Measurements from ENCODE around the gene UGT2B11. TPM values are rescaled to one million over a fixed set of nuclear protein-coding genes. Genes with fewer than 3 reads are reported as not detected.
"Not testable (repeated sequence)": the region's sequence is repeated elsewhere in the genome, so short reads cannot be mapped to it uniquely, and the experiment has no call there.

UGT2B11 gene
- total RNA-seq, 1 donor from 2014 or later, result not detected

GRCh38 chr4:69181519-69182169 is 32.9 kb downstream of the UGT2B11 start:
- not testable (repeated sequence) for H3K4me3 Mint-ChIP-seq (ENCODE audit: unreplicated experiment); H3K27me3 Mint-ChIP-seq (ENCODE audit: low read depth, unreplicated experiment); H2AFZ ChIP-seq (ENCODE audit: low read depth, low read length); H3K9me3 ChIP-seq (ENCODE audit: insufficient read depth, low read depth, low read length); H3K4me1 ChIP-seq (ENCODE audit: insufficient read depth, low read length); H3K36me3 ChIP-seq (ENCODE audit: insufficient read depth, low read length); DNase-seq (ENCODE audit: low read depth); FAIRE-seq; H3K9ac ChIP-seq (ENCODE audit: low read length); H4K20me1 ChIP-seq (ENCODE audit: insufficient read depth, low read length); H3K79me2 ChIP-seq (ENCODE audit: insufficient read depth, low read length); H3K4me3 ChIP-seq (ENCODE audit: insufficient read depth, low read depth, low read length); H3K27ac Mint-ChIP-seq (ENCODE audit: unreplicated experiment); H3K36me3 Mint-ChIP-seq (ENCODE audit: low read depth, unreplicated experiment); H3K4me2 ChIP-seq (ENCODE audit: low read length); H3K4me1 Mint-ChIP-seq (ENCODE audit: low read depth, unreplicated experiment); H3K9me3 Mint-ChIP-seq (ENCODE audit: unreplicated experiment); H3K27me3 ChIP-seq (ENCODE audit: insufficient read depth, low read length); H3K27ac ChIP-seq (ENCODE audit: low read depth, low read length)

GRCh38 chr4:69179817-69180216 is 34.7 kb downstream of the UGT2B11 start:
- not testable (repeated sequence) for H3K4me1 Mint-ChIP-seq (ENCODE audit: low read depth, unreplicated experiment); H3K4me1 ChIP-seq (ENCODE audit: insufficient read depth, low read length); H3K9me3 ChIP-seq (ENCODE audit: insufficient read depth, low read depth, low read length); FAIRE-seq; H3K27ac ChIP-seq (ENCODE audit: low read depth, low read length); H3K4me3 Mint-ChIP-seq (ENCODE audit: unreplicated experiment); DNase-seq (ENCODE audit: low read depth); H3K36me3 ChIP-seq (ENCODE audit: insufficient read depth, low read length); H3K4me3 ChIP-seq (ENCODE audit: insufficient read depth, low read depth, low read length); H3K27me3 Mint-ChIP-seq (ENCODE audit: low read depth, unreplicated experiment); H3K27ac Mint-ChIP-seq (ENCODE audit: unreplicated experiment); H3K27me3 ChIP-seq (ENCODE audit: insufficient read depth, low read length); H3K4me2 ChIP-seq (ENCODE audit: low read length); H3K9me3 Mint-ChIP-seq (ENCODE audit: unreplicated experiment); H2AFZ ChIP-seq (ENCODE audit: low read depth, low read length); H4K20me1 ChIP-seq (ENCODE audit: insufficient read depth, low read length); H3K79me2 ChIP-seq (ENCODE audit: insufficient read depth, low read length); H3K9ac ChIP-seq (ENCODE audit: low read length); H3K36me3 Mint-ChIP-seq (ENCODE audit: low read depth, unreplicated experiment)

GRCh38 chr4:69178751-69179205 is 35.8 kb downstream of the UGT2B11 start:
- H3K9me3 ChIP-seq (ENCODE audit: insufficient read depth, low read depth, low read length); H3K9ac ChIP-seq (ENCODE audit: low read length); H2AFZ ChIP-seq (ENCODE audit: low read depth, low read length); H3K4me3 Mint-ChIP-seq (ENCODE audit: unreplicated experiment); H3K36me3 Mint-ChIP-seq (ENCODE audit: low read depth, unreplicated experiment); H3K36me3 ChIP-seq (ENCODE audit: insufficient read depth, low read length); H3K4me1 ChIP-seq (ENCODE audit: insufficient read depth, low read length); FAIRE-seq; H3K27ac Mint-ChIP-seq (ENCODE audit: unreplicated experiment); H3K79me2 ChIP-seq (ENCODE audit: insufficient read depth, low read length); H3K9me3 Mint-ChIP-seq (ENCODE audit: unreplicated experiment); H3K4me2 ChIP-seq (ENCODE audit: low read length); H3K27ac ChIP-seq (ENCODE audit: low read depth, low read length); H4K20me1 ChIP-seq (ENCODE audit: insufficient read depth, low read length); H3K27me3 Mint-ChIP-seq (ENCODE audit: low read depth, unreplicated experiment); H3K27me3 ChIP-seq (ENCODE audit: insufficient read depth, low read length); H3K4me1 Mint-ChIP-seq (ENCODE audit: low read depth, unreplicated experiment); H3K4me3 ChIP-seq (ENCODE audit: insufficient read depth, low read depth, low read length); DNase-seq (ENCODE audit: low read depth): not testable (repeated sequence)

- not testable (repeated sequence) for H3K4me3 ChIP-seq (ENCODE audit: insufficient read depth, low read depth, low read length); FAIRE-seq; H3K27me3 ChIP-seq (ENCODE audit: insufficient read depth, low read length); H2AFZ ChIP-seq (ENCODE audit: low read depth, low read length); H3K4me2 ChIP-seq (ENCODE audit: low read length); H3K4me1 ChIP-seq (ENCODE audit: insufficient read depth, low read length); H3K79me2 ChIP-seq (ENCODE audit: insufficient read depth, low read length); H3K27ac Mint-ChIP-seq (ENCODE audit: unreplicated experiment); H3K4me1 Mint-ChIP-seq (ENCODE audit: low read depth, unreplicated experiment); H3K9me3 Mint-ChIP-seq (ENCODE audit: unreplicated experiment); H3K27me3 Mint-ChIP-seq (ENCODE audit: low read depth, unreplicated experiment); H3K27ac ChIP-seq (ENCODE audit: low read depth, low read length); H3K36me3 ChIP-seq (ENCODE audit: insufficient read depth, low read length); H3K36me3 Mint-ChIP-seq (ENCODE audit: low read depth, unreplicated experiment); H3K9me3 ChIP-seq (ENCODE audit: insufficient read depth, low read depth, low read length); H4K20me1 ChIP-seq (ENCODE audit: insufficient read depth, low read length); H3K9ac ChIP-seq (ENCODE audit: low read length); H3K4me3 Mint-ChIP-seq (ENCODE audit: unreplicated experiment)
- peak; percentile 61 for TF ChIP-seq CTCF (IDR thresholded peaks at IDR 0.05; ENCODE audit: insufficient read depth, low read depth, low read length)
- peak; percentile 6 for DNase-seq (ENCODE audit: low read depth)
These were observed 44.1 kb downstream of the UGT2B11 start for GRCh38 chr4:69170233-69171134.

GRCh38 chr4:69169171-69169570 is 45.4 kb downstream of the UGT2B11 start:
- H3K27me3 ChIP-seq (ENCODE audit: insufficient read depth, low read length); H3K27ac ChIP-seq (ENCODE audit: low read depth, low read length); H3K9me3 ChIP-seq (ENCODE audit: insufficient read depth, low read depth, low read length); H3K4me2 ChIP-seq (ENCODE audit: low read length); H3K4me1 ChIP-seq (ENCODE audit: insufficient read depth, low read length); H2AFZ ChIP-seq (ENCODE audit: low read depth, low read length); H3K27me3 Mint-ChIP-seq (ENCODE audit: low read depth, unreplicated experiment); H3K9me3 Mint-ChIP-seq (ENCODE audit: unreplicated experiment); H3K9ac ChIP-seq (ENCODE audit: low read length); H4K20me1 ChIP-seq (ENCODE audit: insufficient read depth, low read length); H3K79me2 ChIP-seq (ENCODE audit: insufficient read depth, low read length); H3K36me3 ChIP-seq (ENCODE audit: insufficient read depth, low read length); H3K4me3 ChIP-seq (ENCODE audit: insufficient read depth, low read depth, low read length); H3K4me1 Mint-ChIP-seq (ENCODE audit: low read depth, unreplicated experiment); H3K4me3 Mint-ChIP-seq (ENCODE audit: unreplicated experiment); H3K27ac Mint-ChIP-seq (ENCODE audit: unreplicated experiment); FAIRE-seq; H3K36me3 Mint-ChIP-seq (ENCODE audit: low read depth, unreplicated experiment); DNase-seq (ENCODE audit: low read depth): not testable (repeated sequence)

Measured in astrocyte (in vitro differentiated cells and primary cell).